KMS-11 (cell line): ENCODE results near the gene DYTN.

ENCODE experiments used
- H2AFZ ChIP-seq: fragments of 200-600 bp; sonication (generic); 2 replicates; pipeline ENCODE4 v1.6.1; 2016; ENCODE audit warnings: antibody characterized with exemption, mixed run types, low read depth
- H3K27ac ChIP-seq: fragments of 200-600 bp; sonication (generic); 2 replicates; pipeline ENCODE4 v1.6.1; 2016; ENCODE audit warnings: mild to moderate bottlenecking, mixed run types
- H3K27me3 ChIP-seq: fragments of 200-600 bp; sonication (generic); 2 replicates; pipeline ENCODE4 v1.6.1; 2017; ENCODE audit warnings: mild to moderate bottlenecking, low read depth, mixed run types, moderate library complexity; ENCODE audit not compliant: insufficient read depth
- H3K36me3 ChIP-seq: fragments of 200-600 bp; sonication (generic); 2 replicates; pipeline ENCODE4 v1.6.1; 2017; ENCODE audit warnings: mild to moderate bottlenecking, mixed run types; ENCODE audit not compliant: insufficient read depth
- H3K4me1 ChIP-seq: fragments of 200-600 bp; sonication (generic); 2 replicates; pipeline ENCODE4 v1.6.1; 2016; ENCODE audit warnings: mild to moderate bottlenecking, low read depth, mixed run types; ENCODE audit not compliant: poor library complexity, severe bottlenecking
- H3K4me2 ChIP-seq: fragments of 200-600 bp; sonication (generic); 2 replicates; pipeline ENCODE4 v1.7.0; 2016; ENCODE audit warnings: mild to moderate bottlenecking, mixed run types
- H3K4me3 ChIP-seq: fragments of 200-600 bp; sonication (generic); IDR thresholded peaks from 2 replicates; pipeline ENCODE4 v1.6.1; 2017; ENCODE audit warnings: low read depth, low read length, mixed read lengths; ENCODE audit not compliant: insufficient read depth
- H3K79me2 ChIP-seq: fragments of 200-600 bp; sonication (generic); 2 replicates; pipeline ENCODE4 v1.6.1; 2016; ENCODE audit warnings: low read depth, mixed run types; ENCODE audit not compliant: insufficient read depth
- H3K9ac ChIP-seq: fragments of 200-600 bp; sonication (generic); 2 replicates; pipeline ENCODE4 v1.6.1; 2016; ENCODE audit warnings: mild to moderate bottlenecking, mixed run types
- H4K20me1 ChIP-seq: fragments of 200-600 bp; sonication (generic); 2 replicates; pipeline ENCODE4 v1.6.1; 2016; ENCODE audit warnings: mild to moderate bottlenecking, mixed run types; ENCODE audit not compliant: insufficient read depth
- TF ChIP-seq, protein P1 (sequence below): fragments of 200-600 bp; sonication (generic); conservative IDR thresholded peaks from 2 replicates; pipeline ENCODE4 v1.6.1; 2017; ENCODE audit warnings: low read depth, mild to moderate bottlenecking, antibody characterized with exemption, low read length, moderate library complexity, mixed read lengths

DYTN gene

DNA sequence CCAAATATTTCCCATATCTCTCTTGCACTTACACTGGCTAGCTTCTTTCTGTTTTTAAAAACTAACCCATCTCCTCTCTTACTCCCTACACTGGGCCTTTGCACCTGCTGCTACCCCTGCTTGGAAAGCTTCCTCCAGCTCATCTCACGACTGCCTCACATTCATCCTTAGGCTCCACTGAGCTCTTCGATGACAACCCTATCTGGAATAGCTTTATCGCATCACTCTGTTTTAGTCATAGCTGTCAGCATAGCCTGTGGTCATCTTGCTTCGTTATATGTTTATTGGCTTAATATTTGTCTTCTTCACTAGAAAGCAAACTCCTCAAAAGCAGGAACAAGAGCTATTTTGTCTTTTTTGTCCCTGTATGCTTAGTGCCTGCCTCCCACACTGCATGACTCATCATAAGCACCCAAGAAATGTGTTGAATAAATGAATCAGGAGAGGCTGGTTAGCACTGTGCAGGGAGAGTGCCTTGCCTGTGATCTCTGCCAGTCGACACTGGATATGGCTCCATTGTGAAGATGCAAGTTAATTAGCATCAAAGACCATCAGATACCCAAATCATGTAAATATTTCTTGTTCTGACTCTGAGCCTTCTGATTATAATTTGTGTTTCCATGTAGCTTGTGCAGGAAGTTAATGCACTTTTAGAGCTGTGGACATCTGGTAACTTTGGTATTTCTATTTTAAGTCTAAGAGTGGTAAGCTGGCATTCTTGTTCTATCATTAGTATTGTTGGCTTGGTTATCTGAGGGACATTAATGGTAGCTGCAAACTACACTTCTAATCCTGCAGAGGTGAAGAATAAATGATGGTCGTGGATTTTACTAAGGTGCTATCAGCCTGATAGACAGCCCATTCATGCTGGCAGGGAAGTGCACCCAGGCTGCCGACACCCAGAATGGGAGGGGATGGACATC, 10.3 kb upstream of the DYTN start:
- Histone ChIP-seq H3K4me2 (no peak overlapping the region), H3K9ac (no peak overlapping the region), H3K79me2 (no peaks in the 10 kb centered on the region), H4K20me1 (no peaks in the 10 kb centered on the region), H3K4me3 (no peak overlapping the region), H3K36me3 (no peaks in the 10 kb centered on the region), H2AFZ (no peak overlapping the region), H3K4me1 (no peaks in the 10 kb centered on the region), H3K27me3 (no peaks in the 10 kb centered on the region), H3K27ac (no peak overlapping the region)
- TF ChIP-seq, protein P1, sequence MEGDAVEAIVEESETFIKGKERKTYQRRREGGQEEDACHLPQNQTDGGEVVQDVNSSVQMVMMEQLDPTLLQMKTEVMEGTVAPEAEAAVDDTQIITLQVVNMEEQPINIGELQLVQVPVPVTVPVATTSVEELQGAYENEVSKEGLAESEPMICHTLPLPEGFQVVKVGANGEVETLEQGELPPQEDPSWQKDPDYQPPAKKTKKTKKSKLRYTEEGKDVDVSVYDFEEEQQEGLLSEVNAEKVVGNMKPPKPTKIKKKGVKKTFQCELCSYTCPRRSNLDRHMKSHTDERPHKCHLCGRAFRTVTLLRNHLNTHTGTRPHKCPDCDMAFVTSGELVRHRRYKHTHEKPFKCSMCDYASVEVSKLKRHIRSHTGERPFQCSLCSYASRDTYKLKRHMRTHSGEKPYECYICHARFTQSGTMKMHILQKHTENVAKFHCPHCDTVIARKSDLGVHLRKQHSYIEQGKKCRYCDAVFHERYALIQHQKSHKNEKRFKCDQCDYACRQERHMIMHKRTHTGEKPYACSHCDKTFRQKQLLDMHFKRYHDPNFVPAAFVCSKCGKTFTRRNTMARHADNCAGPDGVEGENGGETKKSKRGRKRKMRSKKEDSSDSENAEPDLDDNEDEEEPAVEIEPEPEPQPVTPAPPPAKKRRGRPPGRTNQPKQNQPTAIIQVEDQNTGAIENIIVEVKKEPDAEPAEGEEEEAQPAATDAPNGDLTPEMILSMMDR: no peak

DNA sequence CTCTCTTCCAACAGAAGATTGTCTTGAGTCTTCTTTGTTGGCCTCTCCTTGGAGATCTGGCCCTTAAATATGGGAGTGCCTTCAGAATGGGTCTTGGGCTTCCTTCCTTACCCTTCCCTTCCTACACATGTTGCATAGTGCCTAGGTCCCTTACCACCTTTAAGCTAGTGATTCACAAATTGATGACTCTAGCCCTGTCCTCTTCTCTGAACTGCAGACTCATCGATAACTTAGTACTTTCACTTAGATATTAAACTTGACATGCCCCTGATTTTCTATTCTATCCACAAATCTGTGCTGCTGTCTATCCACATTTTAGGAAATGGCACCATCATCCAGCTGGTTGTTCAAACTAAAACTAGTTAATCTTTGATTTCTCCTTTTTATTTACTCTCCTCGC, 9.1 kb upstream of the DYTN start:
- Histone ChIP-seq H3K27me3 (no peaks in the 10 kb centered on the region), H3K36me3 (no peaks in the 10 kb centered on the region), H3K4me2 (no peak overlapping the region), H3K4me3 (no peak overlapping the region), H4K20me1 (no peaks in the 10 kb centered on the region), H3K27ac (no peak overlapping the region), H2AFZ (no peak overlapping the region), H3K4me1 (no peaks in the 10 kb centered on the region), H3K9ac (no peak overlapping the region), H3K79me2 (no peaks in the 10 kb centered on the region)
- TF ChIP-seq, protein P1: no peak

DNA sequence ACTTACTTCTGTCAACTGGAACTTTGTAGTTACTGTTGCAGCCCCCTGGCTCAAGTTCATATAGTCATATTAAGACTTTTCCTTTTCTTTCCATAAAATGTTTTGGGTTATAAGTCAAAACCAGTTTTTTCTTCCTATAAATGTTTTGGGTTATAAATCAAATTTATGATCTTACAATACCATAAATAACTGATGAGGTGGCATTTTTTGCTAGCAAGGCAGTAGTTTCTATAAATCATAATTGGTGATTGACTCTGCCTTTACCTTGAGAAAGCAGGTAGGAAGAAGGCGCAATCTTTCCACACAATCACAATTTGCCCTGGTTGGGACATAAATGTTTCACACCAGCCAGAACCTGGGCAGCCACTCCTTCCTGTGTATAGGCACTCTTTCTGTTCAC, 5.1 kb upstream of the DYTN start:
- Histone ChIP-seq H3K4me3 (no peak overlapping the region), H3K4me1 (no peaks in the 10 kb centered on the region), H3K9ac (no peak overlapping the region), H3K27ac (no peak overlapping the region), H3K27me3 (no peaks in the 10 kb centered on the region), H4K20me1 (no peaks in the 10 kb centered on the region), H2AFZ (no peak overlapping the region), H3K4me2 (no peak overlapping the region), H3K36me3 (no peaks in the 10 kb centered on the region), H3K79me2 (no peaks in the 10 kb centered on the region)
- TF ChIP-seq, protein P1: no peak

DNA sequence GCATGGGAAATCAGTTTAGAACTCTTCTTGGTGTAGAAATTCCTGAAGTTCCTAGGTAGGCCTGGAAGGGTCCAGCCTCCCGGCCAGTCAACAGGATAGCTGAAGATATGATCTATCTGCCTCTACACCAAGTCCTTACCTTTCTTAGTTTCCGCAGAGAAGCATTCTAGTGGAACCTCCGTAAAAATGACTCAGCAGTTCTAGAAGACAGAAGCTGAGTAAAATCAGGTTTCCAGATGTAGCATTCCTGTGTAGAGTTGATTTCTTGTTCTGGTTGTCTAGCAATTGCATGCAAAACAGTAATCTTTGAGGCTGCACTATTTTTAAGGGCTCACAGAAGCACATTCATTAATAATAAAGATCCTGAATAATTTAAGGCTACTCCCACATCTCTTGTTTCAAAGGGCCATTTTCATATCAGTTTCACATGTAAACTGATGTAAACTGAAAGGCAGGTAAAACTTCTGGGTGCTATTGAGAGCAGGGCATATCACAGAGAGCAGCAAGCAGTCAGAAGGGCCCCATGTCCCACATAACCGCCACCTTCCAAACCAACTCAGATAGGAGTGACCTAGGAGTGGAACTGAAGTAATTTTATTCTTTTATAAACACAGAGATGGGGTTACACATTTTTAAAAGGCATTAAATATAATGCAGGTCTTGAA, 3.2 kb upstream of the DYTN start:
- Histone ChIP-seq H3K27ac (no peak overlapping the region), H3K4me1 (no peaks in the 10 kb centered on the region), H3K4me3 (no peak overlapping the region), H3K27me3 (no peaks in the 10 kb centered on the region), H3K9ac (no peak overlapping the region), H2AFZ (no peak overlapping the region), H3K4me2 (no peak overlapping the region), H3K79me2 (no peaks in the 10 kb centered on the region), H4K20me1 (no peaks in the 10 kb centered on the region), H3K36me3 (no peaks in the 10 kb centered on the region)
- TF ChIP-seq, protein P1: no peak
